Endothelial cell of umbilical vein (primary cell): ENCODE measurements around the gene IWS1.

ENCODE experiments used
- CTCF ChIP-seq, 2 donors: IDR thresholded peaks; 1 replicate in 1 of 2; 2 replicates in 1 of 2; pipeline ENCODE4 v1.5.1; 2011; ENCODE audit warnings: low read length in 2 of 2, mild to moderate bottlenecking in 2 of 2, moderate library complexity in 2 of 2, control low read depth in 1 of 2, inconsistent platforms in 1 of 2, low read depth in 1 of 2; ENCODE audit not compliant: insufficient read depth in 1 of 2; ENCODE audit errors: extremely low read depth in 1 of 2
- EZH2 ChIP-seq: IDR thresholded peaks from 2 replicates; pipeline ENCODE4 v1.6.1; 2012; ENCODE audit warnings: borderline replicate concordance, low read depth, mild to moderate bottlenecking, moderate library complexity, low read length, inconsistent platforms; ENCODE audit not compliant: severe bottlenecking
- FOS ChIP-seq: IDR thresholded peaks from 2 replicates; pipeline ENCODE4 v1.6.1; 2011; ENCODE audit warnings: mild to moderate bottlenecking, low read length, moderate library complexity, borderline replicate concordance; ENCODE audit not compliant: insufficient read depth
- JUN ChIP-seq: IDR thresholded peaks from 2 replicates; pipeline ENCODE4 v1.6.1; 2011; ENCODE audit warnings: borderline replicate concordance, low read depth; ENCODE audit not compliant: insufficient read length, insufficient read depth
- MAX ChIP-seq: IDR thresholded peaks from 2 replicates; pipeline ENCODE4 v1.6.1; 2011; ENCODE audit not compliant: insufficient read depth, insufficient read length
- MYC ChIP-seq: IDR thresholded peaks from one replicate; pipeline ENCODE4 v1.6.1; 2011; ENCODE audit warnings: mild to moderate bottlenecking, low read depth, low read length
- POLR2A ChIP-seq: IDR thresholded peaks from 2 replicates; pipeline ENCODE4 v1.6.1; 2012; ENCODE audit warnings: low read depth, mild to moderate bottlenecking, control low read depth, low read length
- POLR2AphosphoS5 ChIP-seq: IDR thresholded peaks from 2 replicates; pipeline ENCODE4 v1.6.1; 2012; ENCODE audit warnings: low read depth, mild to moderate bottlenecking, control low read depth, low read length, moderate library complexity; ENCODE audit not compliant: insufficient read depth

- TF ChIP-seq CTCF (IDR thresholded peaks at IDR 0.05; ENCODE audit: extremely low read depth in 1 of 2, insufficient read depth in 1 of 2, low read depth in 1 of 2, low read length in 2 of 2) (no peak), EZH2 (no peak), POLR2A (no peak), JUN (no peak), POLR2AphosphoS5 (no peak), MAX (no peak), MYC (no peak), FOS (no peak)
Observed at GRCh38 chr2:127451981-127452380, 74.3 kb downstream of the IWS1 start.
